Loucy (cell line): ENCODE measurements around the gene CLEC9A.

Source experiments
- CTCF ChIP-seq: fragments of 200-600 bp; sonication (generic); conservative IDR thresholded peaks from 2 replicates; pipeline ENCODE4 v1.5.1; 2014; ENCODE audit warnings: mild to moderate bottlenecking, antibody characterized with exemption, low read length
- EZH2phosphoT487 ChIP-seq: fragments of 200-600 bp; IDR thresholded peaks from 2 replicates; pipeline ENCODE4 v1.6.1; 2018; ENCODE audit warnings: antibody characterized with exemption, mild to moderate bottlenecking, moderate library complexity, borderline replicate concordance

DNA sequence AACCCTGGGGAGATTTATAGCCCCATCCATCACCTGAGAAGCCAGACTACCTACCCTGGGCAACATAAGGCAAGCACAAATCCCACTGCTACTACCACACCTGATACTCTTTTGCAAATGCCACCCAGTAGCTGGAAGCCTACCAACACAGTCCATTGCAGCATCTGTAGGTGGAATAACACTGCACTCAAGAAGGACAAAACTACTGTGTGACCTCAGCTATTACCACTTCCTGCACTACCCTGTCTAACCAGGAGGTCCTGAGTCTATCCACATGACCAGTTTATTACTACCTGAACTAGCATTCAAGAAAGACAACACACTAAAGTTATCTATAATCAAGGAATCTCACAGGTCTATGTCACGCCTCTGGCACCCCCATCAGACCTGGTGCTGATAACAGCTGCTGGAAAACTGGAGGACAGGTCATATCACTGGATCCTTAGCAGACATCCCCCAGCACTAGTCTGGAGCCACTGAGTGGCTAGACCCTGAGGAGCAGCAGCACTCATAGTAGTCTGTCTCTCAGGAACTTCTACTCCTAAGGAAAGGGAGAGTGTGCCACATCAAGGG lies 71.3 kb downstream of the CLEC9A start:
- TF ChIP-seq CTCF: no peak
- no peak for TF ChIP-seq EZH2phosphoT487
